ENCODE measurements around the gene CFAP57.

The CFAP57 gene

DNA sequence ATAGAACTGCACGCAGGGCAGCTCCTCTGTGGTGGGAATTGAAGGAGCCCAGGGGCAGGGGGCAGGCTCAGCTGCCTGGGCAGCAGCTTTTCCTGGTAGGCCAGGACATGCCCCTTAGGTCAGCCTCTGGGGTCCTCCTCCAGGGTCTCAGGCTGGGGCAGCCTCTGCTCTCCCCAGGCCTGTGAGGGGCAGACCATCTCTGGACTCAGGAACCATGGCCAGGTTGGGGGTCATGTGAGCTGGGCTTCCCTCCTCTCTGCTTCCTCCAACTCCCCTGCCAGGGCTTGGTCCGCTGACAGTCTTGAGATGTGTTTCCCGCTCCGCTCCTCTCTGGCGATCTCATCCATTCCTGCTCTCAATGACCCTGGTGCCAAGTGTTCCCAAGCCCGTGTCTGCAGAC is 107.5 kb downstream of the CFAP57 start:
- no peak for DNase-seq

DNA sequence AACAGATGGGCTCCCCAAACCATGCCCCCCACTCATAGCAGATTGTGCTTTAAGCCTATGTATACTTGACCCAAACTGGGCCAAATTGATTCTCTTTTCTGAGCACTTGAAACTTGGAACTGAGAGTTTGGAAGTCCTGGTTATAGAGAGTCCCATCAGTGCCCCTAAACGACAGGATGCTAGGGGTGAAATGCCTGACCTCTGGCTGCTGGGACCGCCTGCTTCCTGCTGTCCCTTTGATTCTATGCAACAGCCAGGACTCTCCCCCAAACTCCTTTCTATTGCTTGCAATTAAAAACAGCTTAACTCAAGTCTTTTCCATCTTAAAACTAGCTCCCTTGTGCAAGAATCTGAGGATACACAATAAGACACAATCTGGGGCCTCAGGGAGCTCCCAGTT is 108.6 kb downstream of the CFAP57 start:
- no peak for DNase-seq

DNA sequence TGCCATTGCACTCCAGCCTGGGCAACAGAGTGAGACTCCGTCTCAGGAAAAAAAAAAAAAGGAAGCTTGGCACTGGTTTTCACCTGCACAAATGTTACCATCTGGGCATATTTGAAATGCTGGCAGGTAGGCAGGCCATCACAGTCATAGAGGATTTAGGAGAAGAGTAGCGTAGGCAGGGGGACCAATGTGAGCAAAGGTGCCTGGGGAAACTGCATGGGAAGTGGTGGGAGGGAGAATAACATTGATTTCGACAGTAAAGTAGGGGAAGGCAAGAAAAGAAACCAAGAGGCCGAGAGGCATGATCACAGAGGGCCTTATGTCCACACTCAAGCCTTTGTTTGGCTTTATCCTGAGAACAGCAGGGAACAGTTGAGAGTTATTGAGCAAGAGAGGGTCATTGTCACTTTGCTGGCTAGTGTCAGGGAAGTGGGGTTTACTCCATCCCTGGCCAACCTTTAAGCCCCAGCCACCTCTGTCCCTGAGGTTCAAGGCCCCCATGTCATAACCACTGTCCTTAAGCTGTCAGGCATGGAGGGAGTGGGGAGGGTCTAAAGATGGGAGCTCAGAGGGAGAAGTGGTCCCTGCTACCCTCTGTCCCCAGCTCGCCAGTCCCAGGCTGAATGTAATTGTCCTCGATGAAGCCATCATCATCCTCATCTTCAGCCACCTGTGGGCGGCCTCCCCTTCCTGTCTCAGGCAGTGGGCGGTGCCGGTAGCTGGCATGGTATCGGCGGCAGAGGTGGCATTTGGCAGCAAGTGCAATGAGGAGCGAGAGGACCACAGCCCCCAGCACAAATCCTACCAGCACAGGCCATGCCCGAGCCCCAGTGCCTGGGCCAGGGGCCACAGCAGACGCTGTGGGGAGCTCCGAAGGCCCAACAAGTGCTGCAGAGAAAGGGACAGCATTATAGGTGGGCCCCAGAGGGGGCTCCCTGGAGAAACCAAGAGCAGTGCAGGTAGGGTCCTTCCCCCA is 110.4 kb downstream of the CFAP57 start:
- DNase-seq: no peak

GRCh38 chr1:43284065-43284464 is 111.9 kb downstream of the CFAP57 start:
- DNase-seq: no peak

GRCh38 chr1:43284546-43285110 is 112.5 kb downstream of the CFAP57 start:
- DNase-seq: no peak

GRCh38 chr1:43285269-43285990 is 113.3 kb downstream of the CFAP57 start, which contains the start of gene C1orf210:
Gene C1orf210, minus strand, starts transcription at chr1:43285581. Its CDS starts 2,311 bp downstream, at chr1:43283270.
- peak; percentile 36 for DNase-seq

GRCh38 chr1:43286115-43286514 is 114.0 kb downstream of the CFAP57 start:
- no peak for DNase-seq

DNA sequence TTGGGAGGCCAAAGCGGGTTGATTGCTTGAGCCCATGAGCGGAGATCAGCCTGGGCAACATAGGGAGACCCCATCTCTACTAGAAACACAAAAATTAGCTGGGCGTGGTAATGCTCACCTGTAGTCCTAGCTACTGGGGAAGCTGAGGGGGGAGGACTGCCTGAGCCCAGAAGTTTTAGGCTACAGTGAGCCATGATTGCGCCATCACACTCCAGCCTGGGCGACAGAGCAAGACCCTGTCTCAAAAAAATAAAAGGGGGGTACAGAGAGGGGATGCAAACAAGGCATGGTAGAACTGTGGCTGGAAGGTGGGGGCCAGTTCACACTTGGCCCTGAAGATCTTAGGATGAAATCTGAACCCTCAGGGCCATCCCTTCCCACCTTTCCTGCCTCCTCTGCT is 114.4 kb downstream of the CFAP57 start:
- no peak for DNase-seq

- DNase-seq: no peak
Measured at GRCh38 chr1:43288058-43288784, 116.1 kb downstream of the CFAP57 start.

DNA sequence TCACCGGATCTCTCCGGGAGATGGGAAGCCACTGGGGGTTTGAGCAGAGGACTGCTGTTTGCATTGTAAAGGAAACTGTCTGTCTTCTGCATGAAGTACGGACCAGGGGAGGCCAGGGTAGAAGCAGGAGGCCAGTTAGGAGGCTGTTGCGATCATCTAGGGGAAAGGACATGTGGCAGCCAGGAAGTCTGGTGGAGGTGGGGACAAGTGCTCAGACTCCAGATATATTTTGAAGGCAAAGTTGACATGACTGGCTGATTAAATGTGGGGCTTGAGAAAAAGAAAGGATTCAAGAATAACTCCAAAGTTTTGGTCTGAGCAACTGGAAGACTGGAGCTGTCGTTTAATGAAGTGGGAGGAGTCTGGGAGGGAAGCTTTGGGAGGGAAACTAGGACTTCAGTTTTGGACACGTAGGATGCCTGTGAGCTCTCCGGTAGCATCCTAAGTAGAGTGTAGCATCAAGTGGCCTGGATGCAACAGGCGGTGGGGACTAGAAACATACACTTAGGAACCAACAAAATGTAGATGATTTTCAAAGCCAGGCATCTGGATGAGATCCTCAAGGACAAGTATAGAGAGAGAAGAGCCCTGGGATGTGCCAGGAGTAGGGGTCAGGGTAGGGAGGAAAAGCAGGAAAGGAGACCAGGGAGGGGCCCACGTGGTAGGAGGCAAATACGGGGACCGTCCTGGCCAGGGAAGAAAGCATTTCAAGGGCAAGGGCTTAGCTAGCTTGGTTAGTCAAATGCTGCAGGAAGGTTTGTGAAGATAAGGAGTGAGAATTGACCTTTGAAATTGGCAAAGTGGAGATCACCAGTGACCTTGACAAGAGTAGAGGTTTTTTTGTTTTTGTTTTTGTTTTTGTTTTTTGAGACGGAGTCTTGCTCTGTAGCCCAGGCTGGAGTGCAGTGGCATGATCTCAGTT is 116.9 kb downstream of the CFAP57 start:
- no peak for DNase-seq

DNA sequence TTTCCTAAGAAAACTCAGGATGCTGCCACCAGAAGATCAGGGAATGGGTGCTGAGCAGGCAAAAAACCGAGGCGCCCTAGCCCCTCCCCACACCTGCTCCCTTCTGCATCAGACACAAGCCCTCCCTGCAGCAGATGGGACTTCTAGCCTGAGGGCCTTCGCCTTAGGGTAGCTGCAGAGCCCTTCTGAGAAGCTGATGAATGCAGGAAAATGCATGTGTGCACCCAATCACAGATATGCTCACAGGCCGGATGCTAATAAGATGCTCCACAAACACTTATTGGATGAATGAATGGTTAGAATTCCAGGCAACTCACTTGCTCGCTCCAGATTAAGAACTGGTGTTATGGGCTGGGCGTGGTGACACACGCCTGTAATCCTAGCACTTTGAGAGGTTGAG is 120.1 kb downstream of the CFAP57 start:
- DNase-seq: no peak

DNA sequence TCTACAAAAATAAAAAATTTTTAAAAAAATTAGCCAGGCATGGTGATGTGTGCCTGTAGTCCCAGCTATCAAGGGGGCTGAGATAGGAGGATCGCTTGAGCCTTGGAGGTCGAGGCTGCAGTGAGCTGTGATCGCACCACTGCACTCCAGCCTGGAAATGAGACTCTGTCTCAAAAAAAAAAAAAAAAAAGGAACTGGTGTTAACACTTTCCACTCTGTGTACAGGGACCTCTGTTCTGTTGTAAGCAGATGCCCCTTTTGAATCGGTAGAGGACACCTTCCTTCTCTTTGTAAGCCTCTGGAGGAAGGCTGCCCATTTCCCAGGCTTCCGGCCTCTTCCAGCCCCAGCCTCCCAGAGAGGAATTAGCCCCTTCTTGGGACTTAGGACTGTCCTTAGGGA is 120.5 kb downstream of the CFAP57 start:
- DNase-seq: no peak

DNA sequence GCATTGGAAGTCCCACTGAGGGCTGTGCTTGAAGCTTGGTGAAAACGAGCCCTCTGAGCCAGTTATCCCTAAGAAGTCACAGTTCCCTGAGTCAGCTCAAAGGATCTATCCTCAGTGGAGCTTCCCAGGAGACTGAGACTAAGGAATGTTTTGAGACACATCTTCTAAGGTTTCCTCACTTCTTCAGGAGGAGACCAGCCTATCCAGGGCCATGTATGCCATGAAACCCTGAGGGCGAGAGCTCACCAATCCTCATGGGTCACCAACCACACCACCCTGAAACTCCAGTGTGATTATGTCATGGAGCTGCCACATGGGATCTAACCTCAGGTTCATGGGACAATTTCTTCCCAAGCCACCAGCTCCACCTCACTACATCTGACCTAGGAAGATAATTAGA is 121.0 kb downstream of the CFAP57 start:
- no peak for DNase-seq

- DNase-seq: no peak
Measured at GRCh38 chr1:43293896-43294760, 122.0 kb downstream of the CFAP57 start.

- no peak for DNase-seq
Measured at GRCh38 chr1:43294761-43295160, 122.6 kb downstream of the CFAP57 start.

GRCh38 chr1:43296207-43296606 is 124.1 kb downstream of the CFAP57 start:
- no peak for DNase-seq

DNA sequence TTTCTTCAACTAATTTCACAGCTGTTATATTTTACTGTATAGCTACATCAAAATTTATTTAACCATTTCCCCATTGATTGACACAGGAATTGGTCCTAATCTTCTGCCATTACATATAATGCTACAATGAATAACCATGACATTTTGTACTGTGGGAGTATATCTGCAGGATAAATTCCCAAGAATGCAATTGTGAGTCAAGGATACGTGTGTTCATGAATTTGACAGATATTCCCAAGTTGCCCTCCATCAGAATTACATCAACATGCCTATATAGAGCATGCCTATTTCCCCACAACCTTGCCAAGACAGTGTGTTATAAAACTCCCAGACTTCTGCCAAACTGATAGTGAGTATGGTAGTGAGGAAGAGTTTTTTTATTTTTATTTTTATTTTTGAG is 125.9 kb downstream of the CFAP57 start:
- DNase-seq: no peak

DNA sequence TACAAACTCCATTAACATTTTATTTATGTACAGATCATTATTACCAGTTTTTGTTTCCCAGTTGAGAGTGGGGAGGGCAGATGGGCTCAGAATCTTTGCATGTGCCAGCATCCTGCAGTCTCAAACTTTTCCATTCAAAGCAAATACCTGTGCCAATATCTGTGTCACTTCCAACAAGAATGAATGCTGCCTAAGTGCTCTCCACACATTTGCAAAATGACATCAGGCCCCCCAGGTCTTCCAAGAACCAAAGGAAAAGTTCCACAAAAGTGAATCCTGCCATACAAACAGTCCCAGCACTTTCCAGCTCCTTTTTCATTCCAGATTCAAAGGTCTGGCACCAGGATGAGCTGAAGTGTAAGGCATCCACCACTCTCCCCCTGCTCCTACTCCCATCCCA is 127.0 kb downstream of the CFAP57 start:
- DNase-seq: no peak

DNA sequence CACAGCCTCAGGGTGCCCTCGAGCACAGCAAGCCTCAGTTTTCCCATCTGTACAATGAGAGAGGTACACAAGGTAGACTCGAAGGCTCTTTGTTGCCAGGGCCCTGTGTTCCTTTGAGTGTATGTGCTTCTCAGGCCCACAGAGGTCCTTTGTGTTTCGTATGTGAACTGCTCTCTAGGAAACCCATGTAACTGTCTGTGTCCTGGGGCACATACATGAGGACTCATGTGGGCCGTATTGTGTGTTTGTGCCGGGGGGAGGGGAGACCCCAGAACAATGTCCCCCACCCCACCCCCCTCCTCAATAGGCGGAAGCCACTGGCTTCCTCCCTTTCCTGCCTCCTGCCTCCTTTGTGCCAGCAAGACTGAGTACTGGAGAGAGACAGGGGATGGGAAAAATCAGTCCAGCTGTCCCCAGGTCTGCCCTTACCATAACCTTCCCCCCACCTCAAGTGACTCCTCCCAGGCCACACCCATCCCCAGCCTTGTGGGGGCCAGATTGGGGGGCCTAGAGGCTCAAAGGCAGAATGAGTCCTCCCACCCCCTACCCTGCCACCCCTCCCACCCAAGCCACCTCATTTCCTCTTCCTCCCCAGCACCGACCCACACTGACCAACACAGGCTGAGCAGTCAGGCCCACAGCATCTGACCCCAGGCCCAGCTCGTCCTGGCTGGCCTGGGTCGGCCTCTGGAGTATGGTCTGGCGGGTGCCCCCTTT is 128.4 kb downstream of the CFAP57 start, which contains the start of gene TIE1:
Gene TIE1, plus strand, starts transcription at position 605 of the 717 bp plus-strand sequence. Its CDS starts 90 bp downstream, at position 695.
- no peak for DNase-seq

GRCh38 chr1:43302201-43302600 is 130.1 kb downstream of the CFAP57 start:
- no peak for DNase-seq
